Left renal cortex interstitium (tissue), 4 donors: ENCODE measurements around the gene MRM3. TPM values are rescaled to one million over a fixed set of nuclear protein-coding genes. Genes with fewer than 3 reads are reported as not detected.
"Not testable (repeated sequence)": the region's sequence is repeated elsewhere in the genome, so short reads cannot be mapped to it uniquely, and the experiment has no call there.

ENCODE experiments used
- DNase-seq, 4 donors: peaks; one replicate each; pipeline ENCODE4 v3.0.0-alpha.2; 2013; ENCODE audit warnings: low read depth in 4 of 4, low spot score in 2 of 4, missing footprints in 1 of 4
- polyA plus RNA-seq, 4 donors: library from polyadenylated mRNA; unstranded; fragments of 120-200 nt; gene quantifications; one replicate each; pipeline ENCODE4 v1.2.1, GENCODE V29; 2013; ENCODE audit not compliant: insufficient read length in 4 of 4

MRM3 gene
- polyA plus RNA-seq, 4 donors, result 19.8 to 21.4 (median 20.6) TPM

DNA sequence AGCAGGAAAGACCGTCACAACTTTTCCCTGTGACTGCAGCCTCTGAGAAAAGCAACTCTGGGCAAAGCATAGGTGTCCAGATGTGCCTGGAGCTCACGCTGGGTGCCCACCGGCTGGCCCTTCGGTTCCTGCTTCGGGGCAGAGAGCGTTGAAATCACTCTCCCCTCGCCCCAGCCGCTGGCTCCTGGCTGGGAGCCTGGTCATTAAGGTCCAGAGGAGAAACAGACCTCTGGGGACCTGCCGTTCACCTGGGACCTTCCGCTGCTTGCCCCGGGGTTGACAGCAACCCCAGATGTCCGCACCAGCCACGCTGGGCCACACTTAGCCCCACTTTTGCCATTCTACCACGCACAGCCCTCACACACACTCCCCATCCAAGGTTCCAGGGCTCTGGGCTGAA lies 13.1 kb downstream of the MRM3 start:
- no peak for DNase-seq

- DNase-seq, result no peak
Observed at GRCh38 chr17:795721-796120, 13.6 kb downstream of the MRM3 start.

DNA sequence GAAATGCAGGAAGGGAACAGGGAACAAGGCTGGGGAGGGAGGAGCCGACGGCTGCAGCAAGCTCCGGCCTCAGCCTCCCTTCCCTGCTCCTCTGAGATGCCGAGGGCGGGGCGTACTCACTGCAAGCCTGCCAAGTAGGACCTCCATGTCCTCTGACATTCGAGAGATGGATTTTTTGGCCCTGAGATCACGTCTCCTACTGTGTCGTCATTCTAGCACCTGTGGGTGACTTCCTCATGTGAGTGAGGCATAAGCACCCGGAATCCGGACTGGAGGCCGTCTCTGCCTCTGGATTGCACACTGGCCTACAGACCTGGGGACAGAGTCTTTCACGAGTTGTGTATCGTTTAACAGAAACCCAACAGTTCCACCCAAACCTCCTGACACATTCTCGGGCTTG lies 14.5 kb downstream of the MRM3 start:
- no peak for DNase-seq

DNA sequence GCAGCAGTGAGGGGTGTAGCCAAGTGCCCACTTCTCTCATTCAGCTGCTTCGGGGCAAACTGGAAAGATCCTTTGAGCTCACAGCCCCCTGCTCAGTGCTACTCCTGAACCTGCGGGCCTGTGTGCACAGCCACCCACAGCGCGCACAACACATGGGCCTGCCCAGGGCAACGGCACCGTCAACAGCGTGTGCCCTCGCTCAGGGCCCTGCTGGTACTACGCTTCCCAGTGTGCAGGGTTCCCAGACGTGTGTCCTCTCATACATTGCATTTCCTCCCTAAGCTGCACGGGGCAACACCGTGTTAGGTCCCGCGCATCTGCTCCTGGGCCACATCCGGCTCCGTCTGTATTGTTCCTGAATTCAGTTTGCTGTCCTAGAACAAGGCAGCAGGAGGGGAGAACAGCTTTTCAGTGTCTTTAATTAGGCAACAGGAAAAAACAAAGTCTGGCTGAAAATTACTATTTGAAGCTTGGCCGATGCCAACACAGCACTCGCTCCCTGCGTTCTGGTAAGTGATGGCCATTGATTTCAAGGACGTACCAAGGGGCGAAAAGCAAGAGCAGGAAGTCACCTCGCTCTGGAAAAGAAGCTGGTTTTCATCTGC lies 15.2 kb downstream of the MRM3 start:
- no peak for DNase-seq

DNA sequence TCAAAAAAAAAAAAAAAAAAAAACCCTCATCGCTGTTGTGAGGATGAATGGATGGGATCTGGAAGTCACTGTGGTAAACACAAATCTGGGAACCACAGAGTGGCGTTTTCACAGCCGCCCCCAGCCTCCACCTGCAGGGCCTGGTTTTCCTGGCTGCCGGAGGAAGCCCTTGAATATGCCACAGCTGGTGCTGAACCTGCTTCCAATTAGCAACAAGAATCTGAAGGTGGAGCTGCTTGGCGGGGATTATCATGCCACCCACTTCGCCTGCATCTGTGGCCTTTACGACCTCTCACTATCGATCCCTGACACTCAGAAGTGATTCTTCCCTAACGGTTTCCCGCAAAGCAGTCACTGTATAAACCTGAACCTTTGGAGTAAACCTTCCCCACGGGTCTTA lies 16.1 kb downstream of the MRM3 start:
- DNase-seq, result no peak

GRCh38 chr17:799261-799660 lies 17.1 kb downstream of the MRM3 start:
- DNase-seq, result no peak

GRCh38 chr17:800446-801242 lies 18.5 kb downstream of the MRM3 start:
- no peak for DNase-seq

DNA sequence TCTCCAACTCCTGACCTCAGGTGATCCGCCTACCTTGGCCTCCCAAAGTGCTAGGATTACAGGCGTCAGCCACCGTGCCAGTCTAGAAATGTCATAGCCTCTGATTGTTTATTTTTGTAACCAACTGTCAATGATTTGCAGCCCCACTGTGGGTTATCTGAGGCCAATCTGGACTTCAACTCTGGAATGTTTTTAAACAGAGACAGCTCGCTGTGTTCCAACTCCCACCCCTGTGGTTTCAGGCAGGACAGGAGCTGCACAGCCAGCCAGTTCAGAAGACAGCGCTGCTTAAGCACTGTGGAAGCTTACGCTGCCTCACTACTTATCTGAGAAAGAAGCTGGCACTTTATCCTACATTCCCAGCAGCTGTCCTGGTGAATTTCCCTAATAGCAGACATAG lies 19.5 kb downstream of the MRM3 start:
- no peak for DNase-seq

GRCh38 chr17:802481-802880 lies 20.3 kb downstream of the MRM3 start:
- DNase-seq, result no peak

DNA sequence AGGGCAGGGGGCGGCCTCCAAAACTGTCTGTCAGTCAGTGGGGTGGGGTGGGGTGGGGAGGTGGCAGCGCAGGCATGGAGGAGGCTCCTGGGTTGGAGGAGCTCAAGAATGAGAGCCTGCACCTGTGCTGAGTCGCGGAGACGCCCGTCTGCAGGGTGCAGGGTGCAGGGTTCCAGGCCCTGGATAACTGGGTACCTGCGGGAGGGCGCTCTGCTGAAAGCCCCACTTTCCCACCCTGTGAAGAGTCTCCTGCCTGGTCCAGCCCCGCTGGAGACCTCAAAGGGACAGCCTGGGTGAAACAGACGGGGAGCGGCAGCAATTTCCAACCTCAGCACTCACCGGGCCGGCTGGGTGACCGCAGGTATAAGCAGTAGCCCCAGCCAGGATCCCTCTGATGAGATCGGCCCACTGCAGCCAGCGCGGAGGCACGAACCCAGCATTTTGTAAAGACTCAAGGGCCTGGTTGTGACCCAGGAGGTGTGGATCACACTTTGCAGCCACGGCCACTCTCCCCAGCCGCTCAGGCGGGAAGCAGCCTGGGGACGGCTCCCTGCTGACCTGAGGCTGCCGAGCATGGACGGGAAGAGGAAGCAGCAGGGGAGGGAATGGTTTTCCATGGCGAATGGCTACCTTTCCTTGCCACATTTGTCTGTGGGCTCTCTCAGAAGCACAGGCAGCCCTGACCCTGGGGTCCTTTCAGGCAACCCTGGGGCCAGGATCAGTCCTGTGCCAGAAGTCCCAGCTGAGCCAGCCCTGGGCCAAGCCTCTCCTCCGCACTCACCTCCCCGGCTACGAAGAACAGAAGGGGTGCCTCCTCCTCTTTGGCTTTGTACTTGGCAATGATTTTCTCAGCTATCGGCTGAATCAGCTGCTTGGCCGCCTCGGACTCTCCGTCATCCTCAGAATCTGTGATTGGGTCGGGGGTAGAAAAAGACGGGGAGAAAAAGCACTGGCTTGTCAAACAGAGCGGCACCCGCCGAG lies 21.0 kb downstream of the MRM3 start:
- no peak for DNase-seq

- no peak for DNase-seq
Observed at GRCh38 chr17:804541-805435, 22.6 kb downstream of the MRM3 start.

DNA sequence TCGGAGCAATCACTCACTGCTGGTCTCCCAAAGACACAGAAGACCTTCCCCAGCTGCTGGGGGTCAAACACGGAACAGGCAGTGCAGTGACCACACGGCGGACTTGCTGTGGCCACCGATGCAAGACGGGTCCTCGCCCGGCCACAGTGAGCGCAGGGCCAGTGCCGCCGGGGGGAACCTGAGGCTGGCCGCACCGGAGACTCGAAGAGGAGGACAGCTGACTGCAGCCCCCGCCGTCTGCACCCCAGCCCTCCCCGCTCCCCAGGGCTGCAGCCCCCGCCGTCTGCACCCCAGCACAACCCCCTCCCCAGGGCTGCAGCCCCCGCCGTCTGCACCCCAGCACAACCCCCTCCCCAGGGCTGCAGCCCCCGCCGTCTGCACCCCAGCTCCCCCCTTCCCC lies 23.7 kb downstream of the MRM3 start:
- DNase-seq, result not testable (repeated sequence)

GRCh38 chr17:806346-806745 lies 24.2 kb downstream of the MRM3 start:
- DNase-seq, result no peak

- no peak for DNase-seq
Observed at GRCh38 chr17:806781-807522, 24.8 kb downstream of the MRM3 start.

DNA sequence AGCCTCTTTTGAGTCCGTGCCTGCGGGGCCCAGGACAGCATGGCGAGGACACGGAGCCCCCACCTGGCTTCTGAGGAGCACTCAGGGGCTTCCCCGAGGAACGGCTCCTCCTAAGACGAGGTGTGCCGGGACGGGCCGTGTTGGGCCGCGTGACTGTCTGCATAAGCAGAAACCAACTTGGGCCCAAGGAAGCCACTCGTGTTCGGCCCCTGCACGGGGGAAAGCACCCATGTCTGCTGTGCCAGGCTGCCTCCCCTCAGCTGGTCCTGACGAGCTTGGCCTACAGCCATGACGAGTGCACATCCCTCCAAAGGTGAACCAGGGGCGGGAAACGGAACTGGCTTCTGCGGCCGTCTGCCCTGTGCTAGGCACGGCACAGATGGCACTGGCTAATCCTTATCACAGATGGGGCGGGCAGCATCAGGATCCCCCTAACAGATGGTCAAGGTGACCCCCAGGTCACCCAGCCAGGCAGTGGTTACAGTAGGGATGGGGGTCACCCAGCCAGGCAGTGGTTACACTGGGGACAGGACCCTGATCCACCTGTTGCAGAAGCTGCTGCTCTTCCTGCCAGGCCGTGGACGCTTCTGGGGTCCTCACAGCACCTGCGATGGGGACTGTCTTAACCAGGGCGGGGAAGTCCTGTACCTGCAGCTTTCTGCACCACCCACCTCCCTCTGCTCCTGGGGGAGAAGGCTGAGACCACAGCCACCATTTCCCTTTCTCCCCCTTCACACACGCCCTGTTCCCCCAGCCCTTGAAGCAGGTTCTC lies 25.6 kb downstream of the MRM3 start:
- no peak for DNase-seq

DNA sequence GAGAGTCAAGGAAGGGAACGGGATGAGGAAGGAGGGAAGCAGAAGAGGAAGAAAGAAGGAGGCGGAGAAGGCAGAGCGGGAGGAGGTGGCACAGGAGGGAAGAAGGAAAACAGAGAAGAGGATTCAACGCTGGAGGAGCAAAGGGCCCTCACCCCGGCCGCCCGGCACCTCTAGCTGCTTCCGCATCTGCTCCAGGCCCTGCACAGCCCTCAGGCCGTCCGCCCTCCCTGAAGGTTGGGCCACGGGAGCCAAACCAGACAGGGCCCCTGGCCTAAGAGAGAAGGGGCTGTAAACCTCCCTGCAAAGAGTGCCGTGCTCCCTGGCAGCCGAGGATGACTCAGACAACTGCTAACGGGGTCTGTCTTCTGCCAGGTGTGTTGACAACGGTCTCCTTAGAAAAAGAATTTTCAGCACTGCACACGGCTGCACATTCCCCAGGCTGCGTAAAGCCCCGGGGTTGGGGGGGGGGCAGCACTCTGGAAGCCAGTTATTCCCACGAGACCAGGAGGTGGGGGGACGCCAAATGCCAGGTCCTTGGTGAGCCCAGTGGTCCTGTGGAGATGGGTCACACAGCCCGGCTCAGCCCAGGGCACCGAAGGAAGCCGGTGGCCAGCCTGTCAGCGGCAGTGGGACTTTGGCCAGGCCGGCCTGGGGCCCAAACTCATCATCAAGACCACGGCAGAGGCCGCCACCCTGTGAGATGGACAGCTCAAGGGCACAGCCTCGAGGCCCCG lies 29.1 kb downstream of the MRM3 start:
- no peak for DNase-seq

- DNase-seq, result no peak
Observed at GRCh38 chr17:812638-813204, 30.6 kb downstream of the MRM3 start.

GRCh38 chr17:814371-814770 lies 32.2 kb downstream of the MRM3 start:
- DNase-seq, result no peak
